Right lung (tissue), 5 donors: ENCODE measurements around the gene MRPL34. TPM values are rescaled to one million over a fixed set of nuclear protein-coding genes. Genes with fewer than 3 reads are reported as not detected.
"Not testable (repeated sequence)": the region's sequence is repeated elsewhere in the genome, so short reads cannot be mapped to it uniquely, and the experiment has no call there.

ENCODE experiments used
- DNase-seq, 2 donors: peaks; one replicate each; pipeline ENCODE4 v3.0.0-alpha.2; 2013
- polyA plus RNA-seq, 5 donors: library from polyadenylated mRNA; unstranded; fragments of 120-200 nt; gene quantifications; one replicate each; pipeline versions ENCODE4 v1.2.1 to v1.2.3, GENCODE V29; 2013; ENCODE audit warnings: inconsistent platforms in 1 of 5, low replicate concordance in 1 of 5; ENCODE audit not compliant: insufficient read length in 5 of 5, insufficient read depth in 1 of 5

MRPL34 gene
- polyA plus RNA-seq, 5 donors = 31.0 to 52.5 (median 36.6) TPM

GRCh38 chr19:17282488-17283125, 23.1 kb upstream of the MRPL34 start:
- DNase-seq = peak; percentile 61 to 74

GRCh38 chr19:17283504-17283996, 22.1 kb upstream of the MRPL34 start:
- no peak for DNase-seq

GRCh38 chr19:17285415-17286135, 20.1 kb upstream of the MRPL34 start:
- DNase-seq = no peak

- no peak for DNase-seq
These were observed 19.4 kb upstream of the MRPL34 start for GRCh38 chr19:17286263-17286662.

GRCh38 chr19:17286752-17287151, 18.9 kb upstream of the MRPL34 start:
- DNase-seq = no peak

GRCh38 chr19:17289489-17289888, 16.2 kb upstream of the MRPL34 start:
- DNase-seq = peak; percentile 9 to 26

- peak; percentile 61 to 62 for DNase-seq
These were observed 13.2 kb upstream of the MRPL34 start for GRCh38 chr19:17292301-17293074.

GRCh38 chr19:17293605-17294004, 12.1 kb upstream of the MRPL34 start:
- DNase-seq = no peak

GRCh38 chr19:17294051-17294891, 11.4 kb upstream of the MRPL34 start:
- no peak for DNase-seq

GRCh38 chr19:17295551-17295950, 10.1 kb upstream of the MRPL34 start:
- not testable (repeated sequence) for DNase-seq

- no peak for DNase-seq
These were observed 9.4 kb upstream of the MRPL34 start for GRCh38 chr19:17296273-17296672.

GRCh38 chr19:17296976-17297375, 8.7 kb upstream of the MRPL34 start:
- no peak for DNase-seq

GRCh38 chr19:17300992-17301619, 4.6 kb upstream of the MRPL34 start:
- DNase-seq = no peak

- DNase-seq = no peak
These were observed 3.1 kb upstream of the MRPL34 start for GRCh38 chr19:17302391-17303166.

- peak; percentile 91 to 93 for DNase-seq
These were observed 2.3 kb upstream of the MRPL34 start, which contains the start of gene ABHD8 for GRCh38 chr19:17303167-17303939. Gene ABHD8, minus strand, starts transcription at chr19:17303425. Its CDS starts 1,809 bp downstream, at chr19:17301616.

GRCh38 chr19:17303940-17304267, 1.8 kb upstream of the MRPL34 start:
- no peak for DNase-seq

- DNase-seq = peak in 1 of 2 donors; percentile 58
These were observed 1.1 kb upstream of the MRPL34 start for GRCh38 chr19:17304386-17305215.

GRCh38 chr19:17305216-17305516, 506 bp upstream of the MRPL34 start:
- DNase-seq = no peak

- no peak for DNase-seq
These were observed 628 bp downstream of the MRPL34 start for GRCh38 chr19:17306285-17306714.
